Heart left ventricle (tissue), 16 donors: ENCODE data around the gene CACNA2D1. TPM values are rescaled to one million over a fixed set of nuclear protein-coding genes. Genes with fewer than 3 reads are reported as not detected.

Experiments
- ATAC-seq, 4 donors: fragments of 200-7000 bp; cut with Tn5 transposase; one replicate each; pipeline ENCODE4 v1.9.1; 2020 to 2022; ENCODE audit warnings: moderate library complexity in 4 of 4, mild to moderate bottlenecking in 3 of 4, moderate number of reproducible peaks in 1 of 4
- DNase-seq, 5 donors: peaks; one replicate each; pipeline ENCODE4 v3.0.0-alpha.2; 2020
- H3K27ac ChIP-seq, 12 donors: fragments of 200-600 bp; sonication (generic) in 4 of 12; one replicate each; pipeline versions ENCODE4 v1.5.0 to v1.8.0; 2016 to 2022; ENCODE audit warnings: mild to moderate bottlenecking in 2 of 12
- H3K27me3 ChIP-seq, 9 donors: fragments of 200-600 bp; sonication (generic) in 2 of 9; one replicate each; pipeline versions ENCODE4 v1.5.1 to v1.8.0; 2016 to 2022; ENCODE audit warnings: mild to moderate bottlenecking in 3 of 9
- H3K36me3 ChIP-seq, 9 donors: fragments of 200-600 bp; sonication (generic) in 2 of 9; one replicate each; pipeline versions ENCODE4 v1.5.0 to v1.8.0; 2018 to 2022; ENCODE audit warnings: mild to moderate bottlenecking in 2 of 9
- H3K4me1 ChIP-seq, 12 donors: fragments of 200-600 bp; sonication (generic) in 4 of 12; one replicate each; pipeline versions ENCODE4 v1.5.0 to v1.8.0; 2016 to 2022; ENCODE audit warnings: mild to moderate bottlenecking in 3 of 12
- H3K4me3 ChIP-seq, 12 donors: fragments of 200-600 bp; sonication (generic) in 4 of 12; one replicate each; pipeline versions ENCODE4 v1.5.0 to v1.8.0; 2017 to 2022; ENCODE audit warnings: mild to moderate bottlenecking in 9 of 12, moderate library complexity in 4 of 12
- H3K9me3 ChIP-seq, 12 donors: fragments of 200-600 bp; sonication (generic) in 4 of 12; one replicate each; pipeline versions ENCODE4 v1.5.0 to v1.8.0; 2016 to 2022; ENCODE audit warnings: mild to moderate bottlenecking in 1 of 12
- CTCF ChIP-seq, 12 donors: fragments of 200-600 bp; sonication (generic) in 4 of 12; IDR thresholded peaks; one replicate each; pipeline versions ENCODE4 v1.5.0 to v1.8.0; 2018 to 2022; ENCODE audit warnings: antibody characterized with exemption in 12 of 12, mild to moderate bottlenecking in 5 of 12
- POLR2A ChIP-seq, 2 donors: fragments of 450-650 bp; IDR thresholded peaks; one replicate each; pipeline ENCODE4 v1.6.1; 2017; ENCODE audit warnings: antibody characterized with exemption in 2 of 2, mild to moderate bottlenecking in 2 of 2, moderate library complexity in 2 of 2
- whole genome bisulfite sequencing, 4 donors: extraction: QIAGEN DNeasy Blood & Tissue Kit in 2 of 4; methylation state at CpG; one replicate each; pipeline versions ENCODE4 v1.1.5 to v1.1.7; 2013 to 2018; 5-methylcytosine and 5-hydroxymethylcytosine counted together
- intact Hi-C, 10 donors: fragments of 100-400 bp; cut with DNase I; formaldehyde crosslinking; loops; one replicate each; pipeline versions ENCODE4 v1.11.1 to v1.14.2; 2022
- polyA plus RNA-seq, 2 donors: library from polyadenylated mRNA; stranded (reverse); fragments of 200-250 nt; gene quantifications; one replicate each; pipeline ENCODE4 v1.2.3, GENCODE V29; 2013
- total RNA-seq, 9 donors: library from RNA; depleted of rRNA in 2 of 9; stranded (reverse); fragments of >200 nt in 2 of 9; fragmentation: NEBNext Ultra II Directional in 3 of 9; extraction: Animal tissue kit (Norgen Biotek cat#: 25700) in 3 of 9; gene quantifications; one replicate each; pipeline versions ENCODE4 v1.1.0 to v1.2.4, GENCODE V29; 2016 to 2023
- donor health status: ischemic (EF 13 %, LVEDD 7.1; RV severe dilation, severe dysfunction).
- donor health status: healthy with polysubstance abuse.
- donor health status: DM: no; HTN: yes; CAD: no.
- donor health status: DM: no; HTN: no; CAD: no.
- donor health status: ischemic (EF 25% LVEDD 6.9; RV normal size, moderate dysfunction).
- donor health status: ischemic (EF 25% LVEDD 5.7; RV mildly dilated, moderate dysfunction).
- donor health status: healthy.
- donor health status: DM: yes; HTN: yes; CAD: no.
- donor health status: ischemic (EF 35%, LVEDD 5.7; RV mildly dilated, moderate dysfunction).
- donor health status: nonischemic (EF 11% LVEDD 7.7; RV severe dilation, severe dysfunction).
- donor health status: DM: yes; HTN: yes; CAD: no.
- donor health status: PGD.
- donor health status: ischemic (EF 29% LVEDD 5.4; RV normal size, mild dysfunction).
- donor health status: nonischemic (EF 23%, LVEDD 6.1; RV moderate dilation, normal function).

Gene CACNA2D1
- total and polyA plus RNA-seq, 11 donors = 13.5 to 122 (median 55.5) TPM

- TF ChIP-seq POLR2A (IDR thresholded peaks at IDR 0.05) (no peak), CTCF (IDR thresholded peaks at IDR 0.05) (no peak)
- 88 to 91% (median 89%) methylated on average over 2 of the region's 2 CpGs for WGBS, 4 donors
- intact Hi-C loops = no loop called here
These were observed 510.6 kb downstream of the CACNA2D1 start for GRCh38 chr7:81932936-81933335.

GRCh38 chr7:81929386-81929785 lies 514.2 kb downstream of the CACNA2D1 start:
- no peak for TF ChIP-seq POLR2A (IDR thresholded peaks at IDR 0.05)
- TF ChIP-seq CTCF (IDR thresholded peaks at IDR 0.05) = no peak
- intact Hi-C loops = no loop called here
- Histone ChIP-seq H3K27ac (no peak overlapping the region), H3K4me1 (peaks cover 0 to 3% (median 0%) of the 10 kb centered on the region in 12 donors), H3K36me3 (no peaks in the 10 kb centered on the region), H3K27me3 (no peaks in the 10 kb centered on the region), H3K9me3 (no peaks in the 10 kb centered on the region), H3K4me3 (no peak overlapping the region)
- DNase-seq (no peak), ATAC-seq (no peak)

More at GRCh38 chr7:81932936-81933335, 510.6 kb downstream of the CACNA2D1 start:
- Histone ChIP-seq H3K27me3 (no peaks in the 10 kb centered on the region), H3K4me1 (peaks cover 0 to 10% (median 0%) of the 10 kb centered on the region in 12 donors), H3K27ac (no peak overlapping the region), H3K36me3 (no peaks in the 10 kb centered on the region), H3K4me3 (no peak overlapping the region), H3K9me3 (no peaks in the 10 kb centered on the region)
- DNase-seq (no peak), ATAC-seq (no peak)

- H3K27ac ChIP-seq = no peak overlapping the region
- no peaks in the 10 kb centered on the region for H3K9me3 ChIP-seq
- ATAC-seq (no peak), DNase-seq (no peak)
- no peaks in the 10 kb centered on the region for H3K27me3 ChIP-seq
- TF ChIP-seq POLR2A (IDR thresholded peaks at IDR 0.05) (no peak), CTCF (IDR thresholded peaks at IDR 0.05) (no peak)
- H3K4me3 ChIP-seq = no peak overlapping the region
- WGBS, 4 donors = 43 to 58% (median 53%) methylated on average over 2 of the region's 2 CpGs
- no peaks in the 10 kb centered on the region for H3K4me1 ChIP-seq
- H3K36me3 ChIP-seq = no peaks in the 10 kb centered on the region
- intact Hi-C loops = no loop called here
These were observed 517.4 kb downstream of the CACNA2D1 start for GRCh38 chr7:81926154-81926553.

GRCh38 chr7:81925530-81925929 lies 518.0 kb downstream of the CACNA2D1 start:
- H3K27ac ChIP-seq = no peak overlapping the region
- TF ChIP-seq POLR2A (IDR thresholded peaks at IDR 0.05) (no peak), CTCF (IDR thresholded peaks at IDR 0.05) (no peak)
- H3K4me1 ChIP-seq = no peaks in the 10 kb centered on the region
- intact Hi-C loops = no loop called here
- ATAC-seq = no peak
- no peaks in the 10 kb centered on the region for H3K36me3 ChIP-seq
- WGBS, 4 donors = 85 to 93% (median 88%) methylated on average over 3 of the region's 3 CpGs
- no peaks in the 10 kb centered on the region for H3K9me3 ChIP-seq
- DNase-seq = no peak
- no peak overlapping the region for H3K4me3 ChIP-seq
- H3K27me3 ChIP-seq = no peaks in the 10 kb centered on the region
